Hepatocyte (in vitro differentiated cells): ENCODE measurements around the gene CCDC68.

Experiments
- EZH2phosphoT487 ChIP-seq: fragments of 200-600 bp; sonication (generic); IDR thresholded peaks from one replicate; pipeline ENCODE4 v1.6.1; 2018; ENCODE audit warnings: antibody characterized with exemption, mild to moderate bottlenecking, low read depth, moderate library complexity; ENCODE audit not compliant: unreplicated experiment, severe bottlenecking
- TF ChIP-seq, protein P1 (sequence below): fragments of 200-600 bp; sonication (generic); IDR thresholded peaks from 2 replicates; pipeline ENCODE4 v1.5.1; 2016; ENCODE audit warnings: antibody characterized with exemption, mild to moderate bottlenecking; ENCODE audit not compliant: poor library complexity

DNA sequence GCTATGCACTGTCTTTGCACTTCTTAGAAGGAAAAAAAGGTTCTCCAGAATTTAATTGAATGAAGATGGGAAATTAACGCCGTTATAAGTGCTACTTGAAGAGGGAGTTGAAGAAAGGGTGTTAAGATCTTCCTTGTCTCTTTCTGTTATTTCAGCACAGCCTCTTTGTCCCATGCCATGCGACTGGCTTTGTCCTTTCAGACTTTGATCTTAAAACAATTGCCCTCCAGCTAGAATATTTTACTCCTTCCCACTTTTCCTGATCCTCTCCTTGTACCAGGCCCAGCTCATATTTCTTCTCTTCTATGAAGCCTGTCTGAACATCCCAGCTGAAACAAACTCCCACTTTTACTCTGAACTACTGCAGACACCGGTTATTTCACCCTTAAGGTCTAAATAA is 79.6 kb downstream of the CCDC68 start:
- TF ChIP-seq, protein P1, sequence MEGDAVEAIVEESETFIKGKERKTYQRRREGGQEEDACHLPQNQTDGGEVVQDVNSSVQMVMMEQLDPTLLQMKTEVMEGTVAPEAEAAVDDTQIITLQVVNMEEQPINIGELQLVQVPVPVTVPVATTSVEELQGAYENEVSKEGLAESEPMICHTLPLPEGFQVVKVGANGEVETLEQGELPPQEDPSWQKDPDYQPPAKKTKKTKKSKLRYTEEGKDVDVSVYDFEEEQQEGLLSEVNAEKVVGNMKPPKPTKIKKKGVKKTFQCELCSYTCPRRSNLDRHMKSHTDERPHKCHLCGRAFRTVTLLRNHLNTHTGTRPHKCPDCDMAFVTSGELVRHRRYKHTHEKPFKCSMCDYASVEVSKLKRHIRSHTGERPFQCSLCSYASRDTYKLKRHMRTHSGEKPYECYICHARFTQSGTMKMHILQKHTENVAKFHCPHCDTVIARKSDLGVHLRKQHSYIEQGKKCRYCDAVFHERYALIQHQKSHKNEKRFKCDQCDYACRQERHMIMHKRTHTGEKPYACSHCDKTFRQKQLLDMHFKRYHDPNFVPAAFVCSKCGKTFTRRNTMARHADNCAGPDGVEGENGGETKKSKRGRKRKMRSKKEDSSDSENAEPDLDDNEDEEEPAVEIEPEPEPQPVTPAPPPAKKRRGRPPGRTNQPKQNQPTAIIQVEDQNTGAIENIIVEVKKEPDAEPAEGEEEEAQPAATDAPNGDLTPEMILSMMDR, result no peak
- TF ChIP-seq EZH2phosphoT487, result no peak
